WI38 (cell line): Measurements from ENCODE around the gene ARHGAP26.

Experiments used
- H3K4me3 ChIP-seq: 2 replicates; pipeline ENCODE4 v1.5.1; 2011; ENCODE audit warnings: low read depth, mild to moderate bottlenecking, control low read depth, low read length
- TF ChIP-seq, protein P1 (sequence below): IDR thresholded peaks from 2 replicates; pipeline ENCODE4 v1.5.1; 2012; ENCODE audit warnings: low read depth, mild to moderate bottlenecking, control low read depth, low read length

The ARHGAP26 gene

DNA sequence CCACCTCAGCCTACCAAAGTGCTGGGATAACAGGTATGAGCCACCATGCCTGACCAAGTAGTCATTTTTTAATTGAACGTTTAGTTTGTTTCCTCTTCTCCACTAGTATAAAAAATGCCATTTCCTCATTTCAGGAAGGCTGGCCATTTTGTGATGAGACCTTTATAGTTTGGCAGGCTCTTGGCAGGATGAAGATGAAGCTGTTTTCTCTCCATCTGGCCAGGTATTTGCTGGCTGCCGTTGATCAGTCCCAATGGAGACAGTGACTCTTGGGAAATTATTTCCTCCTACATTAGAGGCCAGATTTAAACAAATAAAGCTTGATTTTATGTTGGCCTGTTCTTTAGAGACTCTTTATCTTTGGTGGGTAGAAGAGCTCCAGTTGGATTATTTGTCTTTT is 199.0 kb downstream of the ARHGAP26 start:
- TF ChIP-seq, protein P1, sequence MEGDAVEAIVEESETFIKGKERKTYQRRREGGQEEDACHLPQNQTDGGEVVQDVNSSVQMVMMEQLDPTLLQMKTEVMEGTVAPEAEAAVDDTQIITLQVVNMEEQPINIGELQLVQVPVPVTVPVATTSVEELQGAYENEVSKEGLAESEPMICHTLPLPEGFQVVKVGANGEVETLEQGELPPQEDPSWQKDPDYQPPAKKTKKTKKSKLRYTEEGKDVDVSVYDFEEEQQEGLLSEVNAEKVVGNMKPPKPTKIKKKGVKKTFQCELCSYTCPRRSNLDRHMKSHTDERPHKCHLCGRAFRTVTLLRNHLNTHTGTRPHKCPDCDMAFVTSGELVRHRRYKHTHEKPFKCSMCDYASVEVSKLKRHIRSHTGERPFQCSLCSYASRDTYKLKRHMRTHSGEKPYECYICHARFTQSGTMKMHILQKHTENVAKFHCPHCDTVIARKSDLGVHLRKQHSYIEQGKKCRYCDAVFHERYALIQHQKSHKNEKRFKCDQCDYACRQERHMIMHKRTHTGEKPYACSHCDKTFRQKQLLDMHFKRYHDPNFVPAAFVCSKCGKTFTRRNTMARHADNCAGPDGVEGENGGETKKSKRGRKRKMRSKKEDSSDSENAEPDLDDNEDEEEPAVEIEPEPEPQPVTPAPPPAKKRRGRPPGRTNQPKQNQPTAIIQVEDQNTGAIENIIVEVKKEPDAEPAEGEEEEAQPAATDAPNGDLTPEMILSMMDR, result no peak
- H3K4me3 ChIP-seq, result no peak overlapping the region

DNA sequence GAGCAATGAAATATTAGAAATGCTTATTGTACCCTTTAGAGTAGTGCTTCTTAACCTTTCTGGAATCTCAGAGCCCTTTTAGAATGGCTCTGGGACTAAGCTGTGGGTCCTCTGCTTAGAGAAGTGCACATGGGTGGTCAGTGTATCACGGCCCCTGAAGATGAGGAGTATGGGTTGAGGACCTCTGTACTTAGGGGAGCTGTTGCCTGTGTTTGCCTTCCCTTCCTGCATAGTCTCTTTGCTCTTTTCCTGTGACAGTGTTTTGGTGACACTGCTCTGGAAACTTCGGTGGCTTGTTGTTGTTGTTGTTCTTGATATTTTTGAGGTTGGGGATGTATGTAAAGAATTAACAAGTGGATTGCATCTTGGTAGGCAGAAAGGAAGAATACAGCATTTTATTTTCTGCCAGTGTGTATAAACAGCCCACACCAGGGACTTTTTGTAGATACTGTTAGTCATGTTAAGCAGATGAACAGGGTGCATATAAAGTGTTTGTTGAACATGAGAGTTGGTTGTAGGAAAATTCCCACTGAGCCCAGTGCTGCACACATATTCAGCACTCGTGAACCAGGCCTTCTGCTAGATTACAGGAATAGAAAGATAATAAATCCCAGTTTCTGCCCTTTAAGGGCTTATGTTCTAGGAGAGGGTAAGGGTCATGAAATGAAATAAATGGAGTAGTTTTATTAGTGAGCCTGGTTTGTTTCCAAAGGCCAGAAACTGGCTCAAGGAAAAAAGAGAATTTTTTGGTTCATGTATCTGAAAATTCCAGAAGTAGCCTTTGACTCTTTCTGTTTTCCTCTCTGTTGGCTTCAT is 199.7 kb downstream of the ARHGAP26 start:
- TF ChIP-seq, protein P1, result no peak
- no peak overlapping the region for H3K4me3 ChIP-seq

DNA sequence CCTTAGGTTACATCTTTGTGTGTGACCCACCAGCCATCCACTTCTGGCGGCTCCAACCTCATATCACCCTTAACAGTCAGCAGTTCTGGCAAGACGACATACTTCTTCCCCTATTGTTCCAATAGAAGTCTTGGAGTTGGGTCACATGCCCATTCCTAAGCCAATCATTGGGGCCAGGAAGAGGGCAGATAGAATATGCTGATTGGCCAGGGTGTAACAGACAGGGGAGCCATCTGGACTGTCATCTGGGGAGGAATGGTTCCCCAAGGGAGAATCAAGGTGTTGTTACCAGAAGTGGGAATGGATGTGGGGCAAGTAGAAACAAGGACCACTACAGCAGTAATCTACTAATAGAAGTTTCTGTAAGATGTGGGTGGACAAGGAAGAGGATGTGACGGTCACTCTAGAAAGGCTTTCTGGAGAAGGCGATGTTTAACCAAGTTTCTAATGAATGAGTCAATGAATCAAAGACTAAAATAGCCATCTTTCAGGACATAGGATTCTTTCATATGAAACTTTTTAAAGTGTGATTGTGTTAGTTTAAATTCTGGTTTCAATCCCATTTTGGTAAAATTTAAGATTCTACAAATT is 200.4 kb downstream of the ARHGAP26 start:
- TF ChIP-seq, protein P1, result no peak

DNA sequence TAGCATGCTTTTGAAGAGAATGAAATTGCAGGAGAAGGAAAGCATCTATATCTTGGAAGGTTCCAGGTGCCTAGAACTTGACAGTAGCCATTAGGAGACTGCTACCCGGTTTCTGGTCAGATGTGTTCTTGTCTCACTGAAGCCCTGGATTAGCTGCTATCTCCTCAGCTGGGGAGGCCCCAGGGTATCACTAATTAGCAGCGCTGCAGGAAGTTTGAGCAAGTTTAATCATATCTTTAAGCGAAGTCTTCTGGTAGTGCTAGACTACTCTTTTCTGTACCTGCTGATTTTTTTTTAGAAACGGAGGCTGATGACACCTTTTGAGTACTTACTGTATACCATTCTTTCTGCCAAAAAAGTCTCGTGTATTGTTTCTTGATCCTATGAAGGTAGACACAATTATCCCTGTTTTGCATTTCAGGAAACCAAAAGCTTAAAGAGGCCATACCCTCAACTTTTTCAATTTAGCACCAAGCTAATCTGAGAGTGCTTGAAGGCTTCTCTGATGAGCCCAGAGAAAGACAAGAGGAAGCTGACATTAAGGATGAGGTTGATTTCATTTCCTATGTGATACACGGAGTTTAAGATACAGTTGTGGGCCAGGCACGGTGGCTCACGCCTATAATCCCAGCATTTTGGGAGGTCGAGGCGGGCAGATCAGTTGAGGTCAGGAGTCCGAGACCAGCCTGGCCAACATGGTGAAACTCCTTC is 201.3 kb downstream of the ARHGAP26 start:
- H3K4me3 ChIP-seq, result no peak overlapping the region
- TF ChIP-seq, protein P1, result no peak

More for the DNA sequence above, 200.4 kb downstream of the ARHGAP26 start:
- no peak overlapping the region for H3K4me3 ChIP-seq

DNA sequence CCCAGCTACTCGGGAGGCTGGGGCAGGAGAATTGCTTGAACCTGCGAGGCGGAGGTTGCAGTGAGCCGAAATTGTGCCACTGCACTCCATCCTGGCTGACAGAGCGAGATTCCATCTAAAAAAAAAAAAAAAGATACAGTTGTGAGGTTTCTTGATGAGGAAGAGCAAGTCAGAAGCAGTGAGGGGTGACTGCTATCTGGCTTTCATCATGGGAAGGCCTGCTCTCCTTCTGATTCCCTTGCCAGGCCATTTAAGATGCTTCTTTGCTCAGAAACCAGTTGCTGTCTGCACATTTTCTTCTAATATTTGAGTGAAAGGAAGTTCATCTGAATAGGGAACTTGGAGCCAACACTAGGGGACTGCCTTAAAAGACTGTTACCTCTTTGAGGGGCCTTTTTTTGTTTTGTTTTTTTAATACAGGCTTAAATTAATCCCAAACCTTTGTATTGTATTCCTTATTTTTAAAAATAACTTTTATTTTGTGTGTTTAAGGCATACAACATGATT is 201.9 kb downstream of the ARHGAP26 start:
- TF ChIP-seq, protein P1, result no peak
- no peak overlapping the region for H3K4me3 ChIP-seq

DNA sequence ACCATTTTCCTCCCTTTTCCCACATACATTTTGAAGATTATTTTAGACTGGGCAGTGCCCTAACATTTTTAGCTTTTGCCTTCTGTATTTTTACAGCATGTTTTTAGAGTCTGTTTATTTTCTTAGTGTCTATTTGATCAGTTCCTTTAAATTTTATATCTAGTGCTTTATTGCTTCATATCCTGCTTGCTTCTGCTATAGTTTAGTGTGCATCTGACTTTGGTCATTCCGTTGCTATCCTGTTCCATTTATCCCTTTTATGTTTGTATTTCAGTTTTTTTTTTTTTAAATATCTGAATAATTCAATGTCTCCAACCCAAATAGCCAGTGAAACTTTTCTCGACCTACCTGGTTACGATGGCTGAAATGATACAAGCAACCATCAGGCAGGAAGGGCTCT is 203.8 kb downstream of the ARHGAP26 start:
- TF ChIP-seq, protein P1, result no peak
- H3K4me3 ChIP-seq, result no peak overlapping the region
